Esophagus squamous epithelium (tissue), 4 donors: ENCODE measurements around the gene IL1R1.

Experiments
- CTCF ChIP-seq, 6 experiments: fragments of 450-650 bp in 4 of 6; fragments of 200-600 bp in 2 of 6; sonication (generic) in 2 of 6; IDR thresholded peaks; one replicate each; pipeline ENCODE4 v1.5.1; 2016 to 2019; ENCODE audit warnings: antibody characterized with exemption in 6 of 6, mild to moderate bottlenecking in 4 of 6, moderate library complexity in 4 of 6
- POLR2A ChIP-seq, 4 donors: fragments of 450-650 bp; IDR thresholded peaks; one replicate each; pipeline ENCODE4 v1.6.1; 2017; ENCODE audit warnings: antibody characterized with exemption in 4 of 4, mild to moderate bottlenecking in 4 of 4, moderate library complexity in 3 of 4

GRCh38 chr2:102093662-102094061 lies 48.9 kb upstream of the IL1R1 start:
- no peak for TF ChIP-seq CTCF (IDR thresholded peaks at IDR 0.05)
- TF ChIP-seq POLR2A (IDR thresholded peaks at IDR 0.05): no peak
